Osteoblast (primary cell): Measurements from ENCODE around the gene PMAIP1. TPM values are rescaled to one million over a fixed set of nuclear protein-coding genes. Genes with fewer than 3 reads are reported as not detected.

ENCODE experiments used
- DNase-seq: peaks from one replicate; pipeline ENCODE4 v3.0.0; 2011; ENCODE audit warnings: low spot score, mixed read lengths; ENCODE audit not compliant: insufficient read length; ENCODE audit errors: missing footprints
- H2AFZ ChIP-seq: 2 replicates; pipeline ENCODE4 v1.6.0; 2011; ENCODE audit warnings: mild to moderate bottlenecking, low read length
- H3K27ac ChIP-seq: 2 replicates; pipeline ENCODE4 v1.5.1; 2011; ENCODE audit warnings: mild to moderate bottlenecking, low read depth, low read length, moderate library complexity
- H3K27me3 ChIP-seq: 2 replicates; pipeline ENCODE4 v1.6.0; 2012; ENCODE audit warnings: mild to moderate bottlenecking, control low read depth, inconsistent platforms, low read length, moderate library complexity; ENCODE audit not compliant: insufficient read depth
- H3K36me3 ChIP-seq: 2 replicates; pipeline ENCODE4 v1.5.1; 2011; ENCODE audit warnings: mild to moderate bottlenecking, low read length, control low read depth, moderate library complexity; ENCODE audit not compliant: insufficient read depth
- H3K4me1 ChIP-seq: 2 replicates; pipeline ENCODE4 v1.5.1; 2011; ENCODE audit warnings: mild to moderate bottlenecking, low read length, control low read depth, moderate library complexity; ENCODE audit not compliant: insufficient read depth
- H3K4me2 ChIP-seq: 2 replicates; pipeline ENCODE4 v1.6.0; 2011; ENCODE audit warnings: mild to moderate bottlenecking, low read length; ENCODE audit not compliant: insufficient read depth
- H3K4me3 ChIP-seq: fragments of 200-600 bp; sonication (generic); 3 replicates; pipeline ENCODE4 v1.5.1; 2012; ENCODE audit warnings: mild to moderate bottlenecking, low read length, inconsistent platforms; ENCODE audit not compliant: insufficient read depth
- H3K79me2 ChIP-seq: 2 replicates; pipeline ENCODE4 v1.6.0; 2012; ENCODE audit warnings: mild to moderate bottlenecking, low read length, control low read depth, inconsistent platforms; ENCODE audit not compliant: insufficient read depth
- H3K9me3 ChIP-seq: 2 replicates; pipeline ENCODE4 v1.5.1; 2011; ENCODE audit warnings: low read depth, low read length, control low read depth
- H4K20me1 ChIP-seq: 2 replicates; pipeline ENCODE4 v1.6.0; 2012; ENCODE audit warnings: mild to moderate bottlenecking, low read length, control low read depth; ENCODE audit not compliant: insufficient read depth
- CTCF ChIP-seq: IDR thresholded peaks from 2 replicates; pipeline ENCODE4 v1.5.1; 2011; ENCODE audit warnings: mild to moderate bottlenecking, low read depth, low read length, moderate library complexity; ENCODE audit errors: extremely low read depth
- total RNA-seq: library from RNA; depleted of rRNA; stranded (reverse); fragments of >200 nt; gene quantifications from 2 replicates; pipeline ENCODE4 v1.2.3, GENCODE V29; 2012

Gene PMAIP1
- total RNA-seq, 1 donor = 4.0 TPM

- Histone ChIP-seq H3K79me2 (no peaks in the 10 kb centered on the region), H2AFZ (no peak overlapping the region), H3K27ac (no peak overlapping the region), H3K4me2 (no peak overlapping the region), H3K36me3 (no peaks in the 10 kb centered on the region), H3K4me3 (no peak overlapping the region), H3K27me3 (peaks cover 22% of the 10 kb centered on the region), H3K4me1 (peaks cover 4% of the 10 kb centered on the region), H4K20me1 (no peaks in the 10 kb centered on the region), H3K9me3 (no peaks in the 10 kb centered on the region)
- TF ChIP-seq CTCF = no peak
- DNase-seq = no peak
Observed at GRCh38 chr18:59928201-59928600, 28.4 kb downstream of the PMAIP1 start.

GRCh38 chr18:59929621-59930295, 30.0 kb downstream of the PMAIP1 start:
- Histone ChIP-seq H3K9me3 (no peaks in the 10 kb centered on the region), H3K4me1 (no peaks in the 10 kb centered on the region), H3K27me3 (peaks cover 12% of the 10 kb centered on the region), H3K36me3 (no peaks in the 10 kb centered on the region), H4K20me1 (no peaks in the 10 kb centered on the region), H3K4me3 (no peak overlapping the region), H2AFZ (no peak overlapping the region), H3K79me2 (no peaks in the 10 kb centered on the region), H3K4me2 (no peak overlapping the region), H3K27ac (no peak overlapping the region)
- peak; percentile 58 for DNase-seq
- no peak for TF ChIP-seq CTCF

- Histone ChIP-seq H2AFZ (no peak overlapping the region), H3K27me3 (peaks cover 16% of the 10 kb centered on the region), H3K4me1 (no peaks in the 10 kb centered on the region), H3K79me2 (no peaks in the 10 kb centered on the region), H3K4me2 (no peak overlapping the region), H4K20me1 (no peaks in the 10 kb centered on the region), H3K27ac (no peak overlapping the region), H3K9me3 (no peaks in the 10 kb centered on the region), H3K4me3 (no peak overlapping the region), H3K36me3 (no peaks in the 10 kb centered on the region)
- no peak for DNase-seq
- no peak for TF ChIP-seq CTCF
Observed at GRCh38 chr18:59932401-59932800, 32.6 kb downstream of the PMAIP1 start.

GRCh38 chr18:59938676-59939075, 38.9 kb downstream of the PMAIP1 start:
- Histone ChIP-seq H3K27me3 (peaks cover 4% of the 10 kb centered on the region), H3K9me3 (no peaks in the 10 kb centered on the region), H4K20me1 (no peaks in the 10 kb centered on the region), H3K4me2 (no peak overlapping the region), H3K4me1 (no peaks in the 10 kb centered on the region), H3K79me2 (no peaks in the 10 kb centered on the region), H3K4me3 (no peak overlapping the region), H3K36me3 (no peaks in the 10 kb centered on the region), H3K27ac (no peak overlapping the region), H2AFZ (no peak overlapping the region)
- TF ChIP-seq CTCF = no peak
- DNase-seq = no peak
